K562 (cell line): ENCODE data around the gene KLHL29. TPM values are rescaled to one million over a fixed set of nuclear protein-coding genes. Genes with fewer than 3 reads are reported as not detected.

Source experiments
- ATAC-seq: fragments of 200-7000 bp; cut with Tn5 transposase; 3 replicates; pipeline ENCODE4 v1.9.1; 2020; ENCODE audit warnings: moderate library complexity
- BruUV-seq: library from RNA; stranded (reverse); fragments of 400-500 nt; replicated peaks from 2 replicates; lab custom pipeline; 2021; lab: Mats Ljungman, UMichigan
- CTCF ChIA-PET: fragments of 300-600 bp; formaldehyde crosslinking; extraction: SDS; loops from one replicate; lab custom pipeline; 2021; ENCODE audit warnings: low intra/inter-chr PET ratio; lab: Yijun Ruan, JAX
- POLR2A ChIA-PET: fragments of 300-600, 350-650 bp; sonication (Branson Sonifier 250); formaldehyde crosslinking; extraction: SDS; loops from one replicate; lab custom pipeline; 2021; ENCODE audit warnings: antibody characterized with exemption, inconsistent platforms; lab: Yijun Ruan, JAX
- DNase-seq, 4 experiments: peaks; one replicate each; pipeline versions ENCODE4 v3.0.0 to v3.0.0-alpha.2; 2011 to 2018; ENCODE audit warnings: low spot score in 3 of 4, mixed read lengths in 3 of 4; ENCODE audit errors: extremely low read depth in 1 of 4
- FAIRE-seq: peaks from 2 replicates; lab custom pipeline; 2011; peaks lifted over from hg19 to GRCh38; lab: Jason Lieb, UNC
- H2AFZ ChIP-seq: 2 replicates; pipeline ENCODE4 v1.6.0; 2011; ENCODE audit warnings: low read depth, low read length, control low read depth, inconsistent platforms
- H3K27ac ChIP-seq: fragments of 200-600 bp; 3 replicates; pipeline ENCODE4 v1.8.0; 2011; ENCODE audit warnings: low read depth, mild to moderate bottlenecking, control low read depth, inconsistent platforms, low read length, moderate library complexity, mixed read lengths; ENCODE audit errors: extremely low read depth
- H3K27me3 ChIP-seq, 2 experiments: fragments of 300-600 bp in 1 of 2; 2 replicates in 1 of 2; 3 replicates in 1 of 2; pipeline versions ENCODE4 v1.6.0 to v1.8.0; 2011; ENCODE audit warnings: inconsistent platforms in 2 of 2, low read length in 2 of 2, mild to moderate bottlenecking in 1 of 2, mixed read lengths in 1 of 2, moderate library complexity in 1 of 2; ENCODE audit not compliant: control insufficient read depth in 2 of 2, insufficient read depth in 2 of 2
- H3K36me3 ChIP-seq: fragments of 300-600 bp; 3 replicates; pipeline ENCODE4 v1.8.0; 2011; ENCODE audit warnings: mild to moderate bottlenecking, low read length, inconsistent platforms; ENCODE audit not compliant: control insufficient read depth, insufficient read depth
- H3K4me1 ChIP-seq, 2 experiments: fragments of 200-600 bp in 1 of 2; replicated peaks in 1 of 2; 2 replicates in 1 of 2; 3 replicates in 1 of 2; pipeline versions ENCODE4 v1.5.1 to v1.8.0; 2011; ENCODE audit warnings: inconsistent platforms in 2 of 2, low read length in 2 of 2, mild to moderate bottlenecking in 1 of 2, mixed read lengths in 1 of 2, moderate library complexity in 1 of 2; ENCODE audit not compliant: control insufficient read depth in 2 of 2, insufficient read depth in 2 of 2
- H3K4me2 ChIP-seq: 2 replicates; pipeline ENCODE4 v1.6.1; 2011; ENCODE audit warnings: low read length, control low read depth, inconsistent platforms, mixed read lengths; ENCODE audit not compliant: insufficient read depth
- H3K4me3 ChIP-seq: fragments of 200-600 bp; sonication (generic), shearing (Covaris generic); 2 replicates; pipeline ENCODE4 v1.5.1; 2016; ENCODE audit warnings: control low read depth, inconsistent platforms
- H3K79me2 ChIP-seq: fragments of 200-600 bp; 3 replicates; pipeline ENCODE4 v1.8.0; 2011; ENCODE audit warnings: low read length, inconsistent platforms; ENCODE audit not compliant: control insufficient read depth, insufficient read depth
- H3K9ac ChIP-seq, 2 experiments: 2 replicates each; pipeline versions ENCODE4 v1.6.0 to v1.6.1; 2011; ENCODE audit warnings: low read depth in 2 of 2, low read length in 2 of 2, control low read depth in 1 of 2, inconsistent platforms in 1 of 2, mild to moderate bottlenecking in 1 of 2, mixed read lengths in 1 of 2; ENCODE audit not compliant: insufficient read depth in 1 of 2
- H3K9me1 ChIP-seq: one replicate; pipeline ENCODE4 v1.6.0; 2011; ENCODE audit warnings: inconsistent platforms, mild to moderate bottlenecking, low read length, moderate library complexity; ENCODE audit not compliant: control insufficient read depth, insufficient read depth
- H3K9me3 ChIP-seq: replicated peaks from 2 replicates; pipeline ENCODE4 v1.5.1; 2011; ENCODE audit warnings: low read depth, low read length, inconsistent platforms; ENCODE audit not compliant: control insufficient read depth, insufficient read depth
- H4K20me1 ChIP-seq: replicated peaks from 2 replicates; pipeline ENCODE4 v1.6.1; 2011; ENCODE audit warnings: low read length, inconsistent platforms, mixed read lengths; ENCODE audit not compliant: control insufficient read depth, insufficient read depth
- BCOR ChIP-seq: fragments of 450-650 bp; IDR thresholded peaks from 2 replicates; pipeline ENCODE4 v1.6.1; 2016
- FOXJ2 ChIP-seq: fragments of 200-800 bp; sonication (Bioruptor generic); IDR thresholded peaks from 2 replicates; pipeline ENCODE4 v1.6.1; 2016; ENCODE audit warnings: missing genetic modification characterization, missing compliant biosample characterization
- HDGF ChIP-seq: fragments of 450-650 bp; IDR thresholded peaks from 2 replicates; pipeline ENCODE4 v1.6.1; 2016
- NBN ChIP-seq: fragments of 450-650 bp; IDR thresholded peaks from 2 replicates; pipeline ENCODE4 v1.6.1; 2016; ENCODE audit warnings: low read depth, mild to moderate bottlenecking
- NRF1 ChIP-seq, 2 experiments: fragments of 450-650 bp; IDR thresholded peaks in 1 of 2; conservative IDR thresholded peaks in 1 of 2; 2 replicates each; pipeline ENCODE4 v1.6.1; 2014; ENCODE audit warnings: mild to moderate bottlenecking in 2 of 2
- PHB ChIP-seq: fragments of 250-450 bp; sonication (Bioruptor Pico); IDR thresholded peaks from 2 replicates; pipeline ENCODE4 v1.5.0; 2021
- PHB2 ChIP-seq: fragments of 450-650 bp; IDR thresholded peaks from 2 replicates; pipeline ENCODE4 v1.6.1; 2017; ENCODE audit warnings: low read depth
- PHF8 ChIP-seq: fragments of 200-600 bp; sonication (generic); IDR thresholded peaks from 2 replicates; pipeline ENCODE4 v1.6.1; 2012; ENCODE audit warnings: mixed run types, mild to moderate bottlenecking, inconsistent platforms, low read length, moderate library complexity, borderline replicate concordance
- PTTG1 ChIP-seq: fragments of 450-650 bp; IDR thresholded peaks from 2 replicates; pipeline ENCODE4 v1.6.1; 2016; ENCODE audit warnings: low read depth, mild to moderate bottlenecking, missing genetic modification characterization, missing compliant biosample characterization
- PYGO2 ChIP-seq: fragments of 450-650 bp; IDR thresholded peaks from 2 replicates; pipeline ENCODE4 v1.6.1; 2016; ENCODE audit warnings: mild to moderate bottlenecking, missing genetic modification characterization, moderate library complexity, missing compliant biosample characterization
- SAFB2 ChIP-seq: fragments of 200-400 bp; formaldehyde crosslinking; IDR thresholded peaks from 2 replicates; pipeline ENCODE4 v1.6.1; 2018; ENCODE audit warnings: borderline replicate concordance, low read length, low read depth, moderate library complexity; ENCODE audit not compliant: severe bottlenecking
- ZC3H11A ChIP-seq: IDR thresholded peaks from 2 replicates; pipeline ENCODE4 v1.6.1; 2012; ENCODE audit warnings: low read depth, low read length, improper control_type of control experiment
- ZNF316 ChIP-seq: fragments of 450-650 bp; IDR thresholded peaks from 2 replicates; pipeline ENCODE4 v1.6.1; 2016
- ZNF561 ChIP-seq: fragments of 450-650 bp; formaldehyde crosslinking; conservative IDR thresholded peaks from 2 replicates; pipeline ENCODE4 v1.4.0; 2020; ENCODE audit warnings: mild to moderate bottlenecking, moderate library complexity
- ZNF778 ChIP-seq: fragments of 450-650 bp; formaldehyde crosslinking; IDR thresholded peaks from 2 replicates; pipeline ENCODE4 v1.4.0; 2020; ENCODE audit warnings: mild to moderate bottlenecking, moderate library complexity
- WGBS: fragments of 100-300 bp; shearing (Covaris generic); methylation state at CpG from one replicate; pipeline ENCODE4 v1.1.6; 2016; ENCODE audit warnings: low coverage, mixed read lengths; ENCODE audit not compliant: insufficient coverage; ENCODE audit errors: missing lambda C conversion rate; 5-methylcytosine and 5-hydroxymethylcytosine counted together
- in situ Hi-C: fragments of 300-500 bp; cut with MboI; formaldehyde crosslinking; loops from 4 replicates; pipeline ENCODE4 v1.15.0; 2018; ENCODE audit warnings: inconsistent platforms, mixed read lengths
- intact Hi-C: fragments of 100-400 bp; cut with micrococcal nuclease; formaldehyde crosslinking; loops from 2 replicates; pipeline ENCODE4 v1.14.2; 2022
- polyA plus RNA-seq, 8 experiments: library from polyadenylated mRNA; depleted of rRNA in 4 of 8; stranded (reverse) in 5 of 8; unstranded in 3 of 8; fragments of >200 nt; fragmentation: Nextera tagmentation in 2 of 8; fragmentation: Illumina TruSeq in 1 of 8; extraction: Ambion mirVana in 2 of 8; extraction: Trizol in 1 of 8; gene quantifications; 2 replicates each; pipeline versions ENCODE4 v1.2.1 to v1.2.3, GENCODE V29; 2011 to 2014; ENCODE audit warnings: inconsistent platforms in 1 of 8, missing spikeins in 1 of 8
- total RNA-seq, 7 experiments: library from RNA; depleted of rRNA in 6 of 7; stranded (reverse); fragments of >200 nt in 6 of 7; fragmentation: Illumina TruSeq in 2 of 7; extraction: Trizol in 2 of 7; gene quantifications; 2 replicates each; pipeline versions ENCODE4 v1.2.1 to v1.2.3, GENCODE V29; 2011 to 2021; ENCODE audit warnings: low replicate concordance in 1 of 7
- TF ChIP-seq, protein P1 (sequence below): fragments of 450-650 bp; IDR thresholded peaks from 2 replicates; pipeline ENCODE4 v1.6.1; 2016; ENCODE audit warnings: antibody characterized with exemption

KLHL29 gene
- total and polyA plus RNA-seq, 9 of the 15 experiments (the other 6 are each of a cell fraction or from before 2014, with no cell fraction given): 0.03 to 0.31 (median 0.08) TPM; not detected in 1

- FAIRE-seq (no peak), ATAC-seq (no peak), DNase-seq (no peak)
- Histone ChIP-seq H3K79me2 (no peaks in the 10 kb centered on the region), H4K20me1 (no peaks in the 10 kb centered on the region; the same call in 1 of the 2 replicates), H3K4me3 (no peak overlapping the region), H3K4me1 (no peaks in the 10 kb centered on the region; a peak in 1 of 5 replicates), H3K36me3 (no peaks in the 10 kb centered on the region), H2AFZ (no peak overlapping the region), H3K4me2 (no peak overlapping the region), H3K27me3 (peaks cover 15 to 59% of the 10 kb centered on the region in 2 experiments; a peak in 4 of 5 replicates), H3K9me3 (no peaks in the 10 kb centered on the region), H3K9ac (no peak overlapping the region), H3K27ac (no peak overlapping the region), H3K9me1 (no peaks in the 10 kb centered on the region)
- POLR2A ChIA-PET: no interaction called here
- TF ChIP-seq PTTG1 (tag) (no peak), ZNF316 (no peak), PYGO2 (no peak), PHB (CRISPR knock-in tag) (no peak), SAFB2 (no peak), PHF8 (no peak), ZNF778 (no peak), NBN (no peak), NRF1 (conservative IDR thresholded peaks at IDR 0.05 in 1 of 2, IDR thresholded peaks at IDR 0.05 in 1 of 2) (no peak), ZNF561 (CRISPR knock-in tag) (no peak), ZC3H11A (no peak), PHB2 (no peak), HDGF (no peak), BCOR (no peak), FOXJ2 (tag) (no peak)
- TF ChIP-seq, protein P1, sequence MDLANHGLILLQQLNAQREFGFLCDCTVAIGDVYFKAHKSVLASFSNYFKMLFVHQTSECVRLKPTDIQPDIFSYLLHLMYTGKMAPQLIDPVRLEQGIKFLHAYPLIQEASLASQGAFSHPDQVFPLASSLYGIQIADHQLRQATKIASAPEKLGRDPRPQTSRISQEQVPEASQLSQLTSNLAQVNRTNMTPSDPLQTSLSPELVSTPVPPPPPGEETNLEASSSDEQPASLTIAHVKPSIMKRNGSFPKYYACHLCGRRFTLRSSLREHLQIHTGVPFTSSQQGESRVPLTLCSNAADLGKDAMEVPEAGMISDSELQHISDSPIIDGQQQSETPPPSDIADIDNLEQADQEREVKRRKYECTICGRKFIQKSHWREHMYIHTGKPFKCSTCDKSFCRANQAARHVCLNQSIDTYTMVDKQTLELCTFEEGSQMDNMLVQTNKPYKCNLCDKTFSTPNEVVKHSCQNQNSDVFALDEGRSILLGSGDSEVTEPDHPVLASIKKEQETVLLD: no peak
- WGBS: 0% methylated on average over 8 of the region's 8 CpGs
- CTCF ChIA-PET: no interaction called here
- in situ Hi-C loops: no loop called here
- BruUV-seq: no TSS peak
- intact Hi-C loops: no loop called here
Observed at GRCh38 chr2:23494286-23494685, 109.3 kb downstream of the KLHL29 start.
